Liver (tissue), 9 donors: ENCODE results near the gene ATXN1. TPM values are rescaled to one million over a fixed set of nuclear protein-coding genes. Genes with fewer than 3 reads are reported as not detected.
"Not testable (repeated sequence)": the region's sequence is repeated elsewhere in the genome, so short reads cannot be mapped to it uniquely, and the experiment has no call there.

ENCODE experiments used
- DNase-seq: peaks from one replicate; pipeline ENCODE4 v3.0.0-alpha.2; 2017; ENCODE audit warnings: low spot score
- H3K27ac ChIP-seq, 2 donors: one replicate each; pipeline ENCODE4 v1.7.0; 2013; ENCODE audit warnings: inconsistent platforms in 2 of 2, low read length in 2 of 2, control low read depth in 1 of 2, low read depth in 1 of 2, mild to moderate bottlenecking in 1 of 2
- H3K27me3 ChIP-seq, 4 donors: one replicate each; pipeline versions ENCODE4 v1.6.1 to v1.7.0; 2013; ENCODE audit warnings: low read length in 3 of 4, inconsistent platforms in 1 of 4, mild to moderate bottlenecking in 1 of 4, moderate library complexity in 1 of 4; ENCODE audit not compliant: control insufficient read depth in 4 of 4, insufficient read depth in 4 of 4
- H3K36me3 ChIP-seq, 4 donors: one replicate each; pipeline versions ENCODE4 v1.6.1 to v1.7.0; 2013; ENCODE audit warnings: low read length in 3 of 4, mild to moderate bottlenecking in 3 of 4, low read depth in 1 of 4, moderate library complexity in 1 of 4; ENCODE audit not compliant: control insufficient read depth in 4 of 4, insufficient read depth in 3 of 4
- H3K4me1 ChIP-seq, 4 donors: one replicate each; pipeline versions ENCODE4 v1.6.1 to v1.7.0; 2013; ENCODE audit warnings: low read length in 3 of 4, mild to moderate bottlenecking in 3 of 4, moderate library complexity in 1 of 4; ENCODE audit not compliant: control insufficient read depth in 4 of 4, insufficient read depth in 4 of 4
- H3K4me3 ChIP-seq, 3 donors: one replicate each; pipeline versions ENCODE4 v1.6.1 to v1.7.0; 2013; ENCODE audit warnings: low read length in 3 of 3, control low read depth in 1 of 3, low read depth in 1 of 3, mild to moderate bottlenecking in 1 of 3
- H3K9ac ChIP-seq, 2 donors: one replicate each; pipeline ENCODE4 v1.7.0; 2013; ENCODE audit warnings: low read length in 2 of 2, mild to moderate bottlenecking in 2 of 2, moderate library complexity in 2 of 2, control low read depth in 1 of 2, low read depth in 1 of 2
- H3K9me3 ChIP-seq, 4 donors: one replicate each; pipeline versions ENCODE4 v1.6.1 to v1.7.0; 2013; ENCODE audit warnings: low read length in 3 of 4; ENCODE audit not compliant: control insufficient read depth in 4 of 4
- ATF3 ChIP-seq: IDR thresholded peaks from 2 replicates; pipeline ENCODE4 v1.6.1; 2016; ENCODE audit warnings: antibody characterized with exemption
- CTCF ChIP-seq: fragments of 150-350 bp; IDR thresholded peaks from 2 replicates; pipeline ENCODE4 v1.5.1; 2017; ENCODE audit warnings: improper control_type of control experiment, low read depth, low read length; ENCODE audit not compliant: missing input control
- FOXA1 ChIP-seq: IDR thresholded peaks from 2 replicates; pipeline ENCODE4 v1.6.1; 2016; ENCODE audit warnings: antibody characterized with exemption
- GABPA ChIP-seq, 2 donors: IDR thresholded peaks in 1 of 2; conservative IDR thresholded peaks in 1 of 2; 2 replicates each; pipeline ENCODE4 v1.6.1; 2016; ENCODE audit warnings: antibody characterized with exemption in 2 of 2, mild to moderate bottlenecking in 1 of 2, moderate library complexity in 1 of 2
- JUND ChIP-seq, 2 donors: IDR thresholded peaks; 2 replicates each; pipeline ENCODE4 v1.6.1; 2016; ENCODE audit warnings: antibody characterized with exemption in 2 of 2
- MAX ChIP-seq: IDR thresholded peaks from 2 replicates; pipeline ENCODE4 v1.6.1; 2016; ENCODE audit warnings: antibody characterized with exemption
- NR2F2 ChIP-seq: IDR thresholded peaks from 2 replicates; pipeline ENCODE4 v1.6.1; 2016; ENCODE audit warnings: antibody characterized with exemption
- RAD21 ChIP-seq, 2 donors: IDR thresholded peaks; 2 replicates each; pipeline ENCODE4 v1.6.1; 2016; ENCODE audit warnings: antibody characterized with exemption in 2 of 2, mild to moderate bottlenecking in 2 of 2
- REST ChIP-seq: IDR thresholded peaks from 2 replicates; pipeline ENCODE4 v1.6.1; 2016; ENCODE audit warnings: antibody characterized with exemption, mild to moderate bottlenecking
- RXRA ChIP-seq, 2 donors: IDR thresholded peaks; 2 replicates each; pipeline ENCODE4 v1.6.1; 2017 to 2018; ENCODE audit warnings: antibody characterized with exemption in 2 of 2, mild to moderate bottlenecking in 1 of 2
- YY1 ChIP-seq: IDR thresholded peaks from 2 replicates; pipeline ENCODE4 v1.6.1; 2016; ENCODE audit warnings: antibody characterized with exemption, mild to moderate bottlenecking
- ZBTB33 ChIP-seq: IDR thresholded peaks from 2 replicates; pipeline ENCODE4 v1.6.1; 2016; ENCODE audit warnings: antibody characterized with exemption
- WGBS: extraction: QIAGEN DNeasy Blood & Tissue Kit; methylation state at CpG from one replicate; pipeline ENCODE4 v1.1.7; 2013; 5-methylcytosine and 5-hydroxymethylcytosine counted together
- polyA plus RNA-seq, 2 donors: library from polyadenylated mRNA; stranded (reverse) in 1 of 2; unstranded in 1 of 2; fragments of 200-250 nt in 1 of 2; fragments of >200 nt in 1 of 2; fragmentation: Nextera tagmentation in 1 of 2; extraction: Ambion mirVana in 1 of 2; gene quantifications; one replicate each; pipeline versions ENCODE4 v1.2.1 to v1.2.3, GENCODE V29; 2013 to 2015
- total RNA-seq, 2 donors: library from RNA; depleted of rRNA; stranded (reverse); fragments of >200 nt; gene quantifications; one replicate each; pipeline ENCODE4 v1.2.3, GENCODE V29; 2014
- donor health status: healthy.
- donor health status: healthy.
- donor health status: healthy.
- donor health status: healthy.
- donor health status: healthy.

Gene ATXN1
- total and polyA plus RNA-seq, 4 donors = 4.3 to 29.7 (median 8.2) TPM

- no peak overlapping the region for H3K9ac ChIP-seq
- no peak for DNase-seq
- 74% methylated on average over 14 of the region's 14 CpGs for WGBS
- H3K4me1 ChIP-seq = no peaks in the 10 kb centered on the region
- no peak overlapping the region for H3K4me3 ChIP-seq
- H3K27me3 ChIP-seq = no peaks in the 10 kb centered on the region
- H3K9me3 ChIP-seq = no peaks in the 10 kb centered on the region
- H3K36me3 ChIP-seq = no peaks in the 10 kb centered on the region
- H3K27ac ChIP-seq = no peak overlapping the region
- TF ChIP-seq REST = no peak
- TF ChIP-seq RAD21 (IDR thresholded peaks at IDR 0.05) = peak; percentile 26 to 46
- no peak for TF ChIP-seq JUND (IDR thresholded peaks at IDR 0.05)
- peak; percentile 16 to 52 for TF ChIP-seq RXRA (IDR thresholded peaks at IDR 0.05)
- TF ChIP-seq NR2F2 = peak; percentile 66
- no peak for TF ChIP-seq CTCF
Observed at GRCh38 chr6:16540804-16541752, 220.2 kb downstream of the ATXN1 start.

- H3K4me1 ChIP-seq, DNase-seq, H3K9ac ChIP-seq, H3K36me3 ChIP-seq, H3K4me3 ChIP-seq, H3K9me3 ChIP-seq, H3K27me3 ChIP-seq, H3K27ac ChIP-seq: not testable (repeated sequence)
- WGBS = 99% methylated on average over 4 of the region's 4 CpGs
Observed at GRCh38 chr6:16540383-16540782, 220.9 kb downstream of the ATXN1 start.

- no peak for DNase-seq
- 83% methylated on average over 8 of the region's 8 CpGs for WGBS
- no peak for TF ChIP-seq FOXA1
- TF ChIP-seq REST = no peak
- no peak for TF ChIP-seq ZBTB33
- no peak for TF ChIP-seq MAX
- TF ChIP-seq JUND (IDR thresholded peaks at IDR 0.05) = no peak
- TF ChIP-seq ATF3 = no peak
- no peak for TF ChIP-seq YY1
- TF ChIP-seq GABPA (IDR thresholded peaks at IDR 0.05 in 1 of 2, conservative IDR thresholded peaks at IDR 0.05 in 1 of 2) = no peak
Observed at GRCh38 chr6:16539086-16539931, 222.0 kb downstream of the ATXN1 start.

More at GRCh38 chr6:16539086-16539931, 222.0 kb downstream of the ATXN1 start:
- Histone ChIP-seq H3K27ac (no peak overlapping the region), H3K4me1 (no peaks in the 10 kb centered on the region), H3K27me3 (no peaks in the 10 kb centered on the region), H3K9ac (no peak overlapping the region), H3K36me3 (no peaks in the 10 kb centered on the region), H3K9me3 (no peaks in the 10 kb centered on the region), H3K4me3 (no peak overlapping the region)
